IMR-90 (cell line): ENCODE data around the gene TM4SF20. TPM values are rescaled to one million over a fixed set of nuclear protein-coding genes. Genes with fewer than 3 reads are reported as not detected.
"Not testable (repeated sequence)": the region's sequence is repeated elsewhere in the genome, so short reads cannot be mapped to it uniquely, and the experiment has no call there.

Experiments
- ATAC-seq: fragments of 200-7000 bp; cut with Tn5 transposase; 2 replicates; pipeline ENCODE4 v1.9.1; 2020; ENCODE audit warnings: low read depth, mild to moderate bottlenecking, moderate library complexity
- BruUV-seq: library from RNA; stranded (reverse); fragments of 400-500 nt; replicated peaks from 2 replicates; lab custom pipeline; 2021; lab: Mats Ljungman, UMichigan
- CTCF ChIA-PET: fragments of 300-600 bp; formaldehyde crosslinking; extraction: SDS; loops from one replicate; lab custom pipeline; 2021; ENCODE audit warnings: antibody characterized with exemption; lab: Yijun Ruan, JAX
- POLR2A ChIA-PET: fragments of 300-600 bp; sonication (Branson Sonifier 250); formaldehyde crosslinking; loops from one replicate; lab custom pipeline; 2022; ENCODE audit warnings: antibody characterized with exemption; ENCODE audit not compliant: unreplicated experiment; lab: Charles Lee
- DNase-seq: peaks from one replicate; pipeline ENCODE4 v3.0.0; 2013
- H2AFZ ChIP-seq: replicated peaks from 2 replicates; pipeline ENCODE3; 2013; ENCODE audit warnings: low read length, mild to moderate bottlenecking; ENCODE audit not compliant: poor library complexity
- H2AK5ac ChIP-seq: 2 replicates; pipeline ENCODE4 v1.6.1; 2013; ENCODE audit warnings: low read depth, low read length, inconsistent platforms
- H2AK9ac ChIP-seq: replicated peaks from 2 replicates; pipeline ENCODE3; 2013; ENCODE audit warnings: mild to moderate bottlenecking, low read depth, low read length, moderate library complexity; ENCODE audit not compliant: poor library complexity
- H2BK120ac ChIP-seq: 2 replicates; pipeline ENCODE4 v1.6.1; 2013; ENCODE audit warnings: low read depth, low read length, inconsistent platforms
- H2BK15ac ChIP-seq: 3 replicates; pipeline ENCODE4 v1.6.1; 2013; ENCODE audit warnings: low read depth, low read length, inconsistent platforms
- H2BK20ac ChIP-seq: 2 replicates; pipeline ENCODE4 v1.6.1; 2013; ENCODE audit warnings: low read depth, mild to moderate bottlenecking, inconsistent platforms, low read length, moderate library complexity
- H2BK5ac ChIP-seq: 2 replicates; pipeline ENCODE4 v1.6.1; 2013; ENCODE audit warnings: mild to moderate bottlenecking, low read depth, low read length, inconsistent platforms; ENCODE audit not compliant: poor library complexity, severe bottlenecking
- H3K14ac ChIP-seq: replicated peaks from 2 replicates; pipeline ENCODE4 v1.6.1; 2013; ENCODE audit warnings: low read depth, low read length, inconsistent platforms
- H3K18ac ChIP-seq: 2 replicates; pipeline ENCODE4 v1.6.1; 2013; ENCODE audit warnings: low read depth, low read length, control low read depth
- H3K23ac ChIP-seq: 2 replicates; pipeline ENCODE4 v1.6.1; 2013; ENCODE audit warnings: low read depth, low read length, inconsistent platforms
- H3K27ac ChIP-seq: 2 replicates; pipeline ENCODE4 v1.5.1; 2013; ENCODE audit warnings: mild to moderate bottlenecking, control low read depth, low read length; ENCODE audit not compliant: insufficient read depth
- H3K27me3 ChIP-seq: 2 replicates; pipeline ENCODE4 v1.6.1; 2013; ENCODE audit warnings: low read length; ENCODE audit not compliant: control insufficient read depth, insufficient read depth
- H3K36me3 ChIP-seq: 2 replicates; pipeline ENCODE4 v1.6.1; 2013; ENCODE audit warnings: low read length, mixed read lengths; ENCODE audit not compliant: control insufficient read depth, insufficient read depth
- H3K4ac ChIP-seq: 2 replicates; pipeline ENCODE4 v1.6.1; 2013; ENCODE audit warnings: low read depth, low read length, inconsistent platforms
- H3K4me1 ChIP-seq: 2 replicates; pipeline ENCODE4 v1.6.1; 2013; ENCODE audit warnings: low read length, mixed read lengths; ENCODE audit not compliant: control insufficient read depth, insufficient read depth
- H3K4me2 ChIP-seq: 2 replicates; pipeline ENCODE4 v1.6.1; 2013; ENCODE audit warnings: low read depth, mild to moderate bottlenecking, control low read depth, low read length, moderate library complexity
- H3K4me3 ChIP-seq: 2 replicates; pipeline ENCODE4 v1.5.1; 2013; ENCODE audit warnings: low read depth, mild to moderate bottlenecking, control low read depth, low read length, moderate library complexity; ENCODE audit not compliant: insufficient read depth
- H3K56ac ChIP-seq: 2 replicates; pipeline ENCODE4 v1.6.1; 2013; ENCODE audit warnings: low read length, inconsistent platforms; ENCODE audit not compliant: insufficient read depth; ENCODE audit errors: extremely low read depth
- H3K79me1 ChIP-seq, 2 experiments: 2 replicates each; pipeline ENCODE4 v1.6.1; 2013; ENCODE audit warnings: low read length in 2 of 2, inconsistent platforms in 1 of 2, low read depth in 1 of 2
- H3K9ac ChIP-seq: 2 replicates; pipeline ENCODE4 v1.6.1; 2013; ENCODE audit warnings: low read depth, low read length, control low read depth
- H3K9me1 ChIP-seq: 2 replicates; pipeline ENCODE4 v1.6.1; 2013; ENCODE audit warnings: low read length, inconsistent platforms; ENCODE audit not compliant: insufficient read depth
- H3K9me3 ChIP-seq: 2 replicates; pipeline ENCODE4 v1.6.1; 2013; ENCODE audit warnings: low read length; ENCODE audit not compliant: control insufficient read depth, insufficient read depth
- H4K20me1 ChIP-seq: 2 replicates; pipeline ENCODE4 v1.6.1; 2013; ENCODE audit warnings: low read length, inconsistent platforms; ENCODE audit not compliant: insufficient read depth
- H4K5ac ChIP-seq: 2 replicates; pipeline ENCODE4 v1.6.1; 2013; ENCODE audit warnings: mild to moderate bottlenecking, low read depth, low read length, control low read depth
- H4K8ac ChIP-seq, 2 experiments: 2 replicates each; pipeline ENCODE4 v1.6.1; 2013; ENCODE audit warnings: low read depth in 2 of 2, low read length in 2 of 2, control low read depth in 1 of 2, inconsistent platforms in 1 of 2
- H4K91ac ChIP-seq: 2 replicates; pipeline ENCODE4 v1.6.1; 2013; ENCODE audit warnings: low read depth, low read length, inconsistent platforms; ENCODE audit not compliant: insufficient read depth
- BHLHE40 ChIP-seq: fragments of 150-350 bp; IDR thresholded peaks from 2 replicates; pipeline ENCODE4 v1.6.1; 2016; ENCODE audit warnings: mild to moderate bottlenecking, low read depth, low read length
- CEBPB ChIP-seq: IDR thresholded peaks from 2 replicates; pipeline ENCODE4 v1.6.1; 2012; ENCODE audit warnings: low read depth, low read length, improper control_type of control experiment
- MXI1 ChIP-seq: IDR thresholded peaks from 2 replicates; pipeline ENCODE4 v1.6.1; 2012; ENCODE audit warnings: low read depth, mild to moderate bottlenecking, low read length, moderate library complexity, borderline replicate concordance
- NFE2L2 ChIP-seq: fragments of 150-350 bp; IDR thresholded peaks from 2 replicates; pipeline ENCODE4 v1.6.1; 2016; ENCODE audit warnings: low read depth, mild to moderate bottlenecking, low read length
- POLR2A ChIP-seq: IDR thresholded peaks from 2 replicates; pipeline ENCODE4 v1.6.1; 2012; ENCODE audit warnings: mild to moderate bottlenecking, low read depth, low read length
- RFX5 ChIP-seq: IDR thresholded peaks from 2 replicates; pipeline ENCODE4 v1.8.0; 2012; ENCODE audit warnings: low read depth, mild to moderate bottlenecking, low read length, moderate library complexity
- SMC3 ChIP-seq: fragments of 150-350 bp; IDR thresholded peaks from 2 replicates; pipeline ENCODE4 v1.6.1; 2016; ENCODE audit warnings: low read depth, mild to moderate bottlenecking, antibody characterized with exemption, low read length, moderate library complexity
- WGBS, 2 experiments: methylation state at CpG; one replicate each; pipeline versions ENCODE4 v1.1.5 to v1.1.7; 2013; ENCODE audit warnings: missing lambda C conversion rate in 2 of 2; ENCODE audit not compliant: insufficient read length in 1 of 2; ENCODE audit errors: extremely low coverage in 2 of 2; 5-methylcytosine and 5-hydroxymethylcytosine counted together
- dilution Hi-C: fragments of 300-500 bp; cut with HindIII; formaldehyde crosslinking; loops from one replicate; pipeline ENCODE4 v1.14.3; 2018; ENCODE audit warnings: low sequenced_read_pairs; ENCODE audit not compliant: unreplicated experiment
- in situ Hi-C: fragments of 300-500 bp; cut with MboI; formaldehyde crosslinking; loops from 3 replicates; pipeline ENCODE4 v1.14.3; 2019; ENCODE audit warnings: low sequenced_read_pairs, inconsistent platforms, mixed read lengths
- intact Hi-C: fragments of 100-400 bp; cut with micrococcal nuclease; formaldehyde crosslinking; loops from 2 replicates; pipeline ENCODE4 v1.10.0; 2022
- polyA plus RNA-seq, 3 experiments: library from polyadenylated mRNA; depleted of rRNA; stranded (reverse); fragments of >200 nt; gene quantifications; 2 replicates each; pipeline ENCODE4 v1.2.3, GENCODE V29; 2012; ENCODE audit warnings: low replicate concordance in 1 of 3
- total RNA-seq: library from RNA; depleted of rRNA; stranded (reverse); fragments of >200 nt; gene quantifications from 2 replicates; pipeline ENCODE4 v1.2.3, GENCODE V29; 2012
- TF ChIP-seq, protein P1 (sequence below): fragments of 150-350 bp; IDR thresholded peaks from 2 replicates; pipeline ENCODE4 v1.6.1; 2016; ENCODE audit warnings: low read depth, mild to moderate bottlenecking, low read length, moderate library complexity, borderline replicate concordance

TM4SF20 gene
- total and polyA plus RNA-seq, 2 of the 4 experiments (the other 2 are of a cell fraction) = under 0.01 to 0.03 TPM

DNA sequence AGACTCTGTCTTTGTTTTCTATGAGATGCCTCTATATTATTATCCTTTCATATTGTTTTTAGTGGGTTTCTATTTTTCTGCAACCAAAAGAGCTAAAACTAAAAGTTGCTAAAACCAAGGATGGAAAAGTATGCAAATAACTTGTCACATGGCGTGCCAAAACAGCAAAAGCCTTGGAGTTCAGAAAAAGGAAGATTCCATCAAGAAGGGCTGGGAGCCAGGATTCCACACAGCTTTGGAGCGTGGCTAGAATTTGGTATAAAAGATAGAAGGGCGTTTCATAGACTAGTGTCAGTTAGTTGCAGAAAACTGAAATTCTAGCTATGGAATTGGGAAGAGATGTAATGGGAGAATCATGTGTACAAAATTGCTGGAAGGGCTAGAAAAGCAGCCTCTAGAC is 4.6 kb upstream of the TM4SF20 start:
- Histone ChIP-seq H3K9ac (no peak overlapping the region), H4K5ac (no peak overlapping the region; the same call in 1 of the 2 replicates), H2AK5ac (no peak overlapping the region), H3K56ac (no peak overlapping the region; the same call in 1 of the 2 replicates), H3K14ac (no peak overlapping the region), H2BK15ac (no peak overlapping the region), H3K79me1 (no peaks in the 10 kb centered on the region), H3K9me1 (no peaks in the 10 kb centered on the region), H3K4ac (no peak overlapping the region), H3K23ac (no peak overlapping the region), H4K8ac (no peak overlapping the region), H3K9me3 (no peaks in the 10 kb centered on the region), H2BK20ac (no peak overlapping the region), H3K18ac (peak overlapping the region; percentile 41), H3K27ac (no peak overlapping the region), H3K36me3 (no peaks in the 10 kb centered on the region), H4K20me1 (no peaks in the 10 kb centered on the region), H3K4me3 (no peak overlapping the region), H2BK5ac (no peak overlapping the region), H2BK120ac (no peak overlapping the region), H2AFZ (no peak overlapping the region), H3K27me3 (no peaks in the 10 kb centered on the region), H2AK9ac (no peak overlapping the region), H3K4me1 (peaks cover 3% of the 10 kb centered on the region), H4K91ac (no peak overlapping the region), H3K4me2 (no peak overlapping the region)
- POLR2A ChIA-PET = no interaction called here
- 77% methylated on average over 3 of the region's 3 CpGs; no CpG with 5 or more reads in 1 of the 2 experiments for WGBS, 2 experiments
- in situ Hi-C loops = no loop called here
- CTCF ChIA-PET = no interaction called here
- BruUV-seq = no TSS peak
- dilution Hi-C loops = no loop called here
- no peak for DNase-seq
- no peak for ATAC-seq
- no peak for TF ChIP-seq SMC3
- no peak for TF ChIP-seq BHLHE40
- TF ChIP-seq, protein P1, sequence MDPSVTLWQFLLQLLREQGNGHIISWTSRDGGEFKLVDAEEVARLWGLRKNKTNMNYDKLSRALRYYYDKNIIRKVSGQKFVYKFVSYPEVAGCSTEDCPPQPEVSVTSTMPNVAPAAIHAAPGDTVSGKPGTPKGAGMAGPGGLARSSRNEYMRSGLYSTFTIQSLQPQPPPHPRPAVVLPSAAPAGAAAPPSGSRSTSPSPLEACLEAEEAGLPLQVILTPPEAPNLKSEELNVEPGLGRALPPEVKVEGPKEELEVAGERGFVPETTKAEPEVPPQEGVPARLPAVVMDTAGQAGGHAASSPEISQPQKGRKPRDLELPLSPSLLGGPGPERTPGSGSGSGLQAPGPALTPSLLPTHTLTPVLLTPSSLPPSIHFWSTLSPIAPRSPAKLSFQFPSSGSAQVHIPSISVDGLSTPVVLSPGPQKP = no peak
- no peak for TF ChIP-seq RFX5
- no peak for TF ChIP-seq MXI1
- TF ChIP-seq POLR2A = no peak
- no peak for TF ChIP-seq NFE2L2
- no peak for TF ChIP-seq CEBPB
- intact Hi-C loops = no loop called here

DNA sequence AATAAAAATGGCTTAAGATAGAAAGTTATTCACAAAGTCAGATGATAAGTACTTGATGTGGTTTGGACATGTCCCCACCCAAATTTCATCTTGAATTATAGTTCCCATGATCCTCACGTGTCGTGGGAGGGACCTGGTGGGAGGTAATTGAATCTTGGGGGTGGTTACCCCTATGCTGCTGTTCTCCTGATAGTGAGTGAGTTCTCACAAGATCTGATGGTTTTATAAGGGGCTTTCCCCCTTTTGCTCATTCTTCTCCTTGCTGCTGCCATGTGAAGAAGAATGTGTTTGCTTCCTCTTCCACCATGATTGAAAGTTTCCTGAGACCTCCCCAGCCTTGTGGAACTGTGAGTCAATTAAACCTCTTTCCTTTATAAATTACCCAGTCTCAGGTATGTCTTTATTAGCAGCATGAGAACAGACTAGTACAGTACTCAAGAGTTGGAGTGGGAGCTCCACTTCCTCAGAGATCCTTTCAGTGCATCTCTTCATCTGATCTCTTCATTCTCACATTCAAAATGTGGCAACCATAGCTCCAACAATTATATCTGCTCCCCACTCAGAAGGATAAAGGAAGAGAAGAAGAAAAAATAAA is 3.2 kb upstream of the TM4SF20 start:
- H2BK20ac ChIP-seq, H4K20me1 ChIP-seq, H3K79me1 ChIP-seq, H2AK9ac ChIP-seq, POLR2A ChIA-PET, H3K9me3 ChIP-seq, H4K5ac ChIP-seq, H3K9ac ChIP-seq, H3K36me3 ChIP-seq, H3K23ac ChIP-seq, H3K4me2 ChIP-seq, intact Hi-C loops, H2BK15ac ChIP-seq, H2AFZ ChIP-seq, H3K4me3 ChIP-seq, H3K9me1 ChIP-seq, H4K8ac ChIP-seq, H3K18ac ChIP-seq, ATAC-seq, dilution Hi-C loops, BruUV-seq, H3K4me1 ChIP-seq, H2BK120ac ChIP-seq, H3K56ac ChIP-seq, DNase-seq, H2BK5ac ChIP-seq, H3K27me3 ChIP-seq, H3K14ac ChIP-seq, H2AK5ac ChIP-seq, H4K91ac ChIP-seq, H3K4ac ChIP-seq, H3K27ac ChIP-seq, in situ Hi-C loops: not testable (repeated sequence)
- WGBS, 2 experiments = no CpG with 5 or more reads among the region's 2 CpGs
- CTCF ChIA-PET = interaction anchor here (1.0 kb wide), 1 partner anchor 9 kb away, joined by 3 read pairs; no protein-coding TSS in a partner anchor
